ENCODE data around the gene PARD3B.

DNA sequence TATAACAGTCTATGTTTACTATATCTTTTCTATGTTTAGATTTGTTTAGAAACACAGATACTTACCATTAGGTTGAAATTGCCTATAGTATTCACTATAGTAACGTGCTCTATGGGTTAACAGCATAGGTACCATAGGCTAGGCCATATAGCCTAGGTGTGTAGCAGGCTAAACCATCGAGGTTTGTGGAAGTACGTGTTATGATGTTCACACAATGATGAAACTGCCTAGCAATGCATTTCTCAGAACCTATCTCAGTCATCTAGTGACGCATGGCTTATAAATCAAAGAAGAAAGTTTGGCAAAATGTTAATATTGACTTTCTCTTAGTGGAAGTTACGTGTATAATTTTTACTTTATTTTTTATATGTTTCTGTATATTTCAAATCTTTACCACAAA lies 670.8 kb downstream of the PARD3B start:
- TF ChIP-seq EZH2 (IDR thresholded peaks at IDR 0.05; ENCODE audit: low read depth, low read length, severe bottlenecking) = no peak
- no peak for TF ChIP-seq KDM1A (IDR thresholded peaks at IDR 0.05; ENCODE audit: borderline replicate concordance, low read length)
- TF ChIP-seq, protein P1, sequence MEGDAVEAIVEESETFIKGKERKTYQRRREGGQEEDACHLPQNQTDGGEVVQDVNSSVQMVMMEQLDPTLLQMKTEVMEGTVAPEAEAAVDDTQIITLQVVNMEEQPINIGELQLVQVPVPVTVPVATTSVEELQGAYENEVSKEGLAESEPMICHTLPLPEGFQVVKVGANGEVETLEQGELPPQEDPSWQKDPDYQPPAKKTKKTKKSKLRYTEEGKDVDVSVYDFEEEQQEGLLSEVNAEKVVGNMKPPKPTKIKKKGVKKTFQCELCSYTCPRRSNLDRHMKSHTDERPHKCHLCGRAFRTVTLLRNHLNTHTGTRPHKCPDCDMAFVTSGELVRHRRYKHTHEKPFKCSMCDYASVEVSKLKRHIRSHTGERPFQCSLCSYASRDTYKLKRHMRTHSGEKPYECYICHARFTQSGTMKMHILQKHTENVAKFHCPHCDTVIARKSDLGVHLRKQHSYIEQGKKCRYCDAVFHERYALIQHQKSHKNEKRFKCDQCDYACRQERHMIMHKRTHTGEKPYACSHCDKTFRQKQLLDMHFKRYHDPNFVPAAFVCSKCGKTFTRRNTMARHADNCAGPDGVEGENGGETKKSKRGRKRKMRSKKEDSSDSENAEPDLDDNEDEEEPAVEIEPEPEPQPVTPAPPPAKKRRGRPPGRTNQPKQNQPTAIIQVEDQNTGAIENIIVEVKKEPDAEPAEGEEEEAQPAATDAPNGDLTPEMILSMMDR (IDR thresholded peaks at IDR 0.05; ENCODE audit: control extremely low read depth in 1 of 3, insufficient read depth in 1 of 3, low read depth in 1 of 3, low read length in 3 of 3) = no peak
- TF ChIP-seq CREB1 (IDR thresholded peaks at IDR 0.05) = no peak
- TF ChIP-seq TEAD4 (IDR thresholded peaks at IDR 0.05; ENCODE audit: low read depth, low read length) = no peak

Measured in H1 (cell line).